Thoracic aorta (tissue), 2 donors: ENCODE measurements around the gene SHLD3. TPM values are rescaled to one million over a fixed set of nuclear protein-coding genes. Genes with fewer than 3 reads are reported as not detected.
A peak's percentile ranks its signal among the peaks of the same experiment; 100 is the strongest.

Source experiments
- ATAC-seq: fragments of 150-250 bp; one replicate; pipeline ENCODE4 v1.8.0; 2017; ENCODE audit warnings: low read depth; ENCODE audit not compliant: insufficient number of reproducible peaks, low FRiP score
- DNase-seq: peaks from one replicate; pipeline ENCODE4 v3.0.0-alpha.2; 2020; ENCODE audit warnings: low spot score
- H3K27ac ChIP-seq, 2 donors: fragments of 200-600 bp; sonication (generic); 1 replicate in 1 of 2; 2 replicates in 1 of 2; pipeline ENCODE4 v1.5.1; 2016; ENCODE audit warnings: mild to moderate bottlenecking in 2 of 2, moderate library complexity in 2 of 2
- H3K27me3 ChIP-seq: fragments of 200-600 bp; sonication (generic); replicated peaks from 2 replicates; pipeline ENCODE4 v1.6.0; 2016; ENCODE audit warnings: mild to moderate bottlenecking; ENCODE audit not compliant: insufficient read depth
- H3K36me3 ChIP-seq: fragments of 200-600 bp; sonication (generic); one replicate; pipeline ENCODE4 v1.5.1; 2016
- H3K4me1 ChIP-seq, 2 donors: fragments of 200-600 bp; sonication (generic); 1 replicate in 1 of 2; 2 replicates in 1 of 2; pipeline versions ENCODE4 v1.5.1 to v1.6.0; 2016; ENCODE audit warnings: low read depth in 2 of 2, mild to moderate bottlenecking in 1 of 2; ENCODE audit not compliant: control insufficient read depth in 1 of 2
- H3K4me3 ChIP-seq: fragments of 200-600 bp; sonication (generic); 2 replicates; pipeline ENCODE4 v1.5.1; 2016; ENCODE audit warnings: mild to moderate bottlenecking
- H3K9me3 ChIP-seq: fragments of 200-600 bp; sonication (generic); 2 replicates; pipeline ENCODE4 v1.5.1; 2016
- CTCF ChIP-seq: fragments of 200-600 bp; sonication (generic); IDR thresholded peaks from one replicate; pipeline ENCODE4 v1.5.1; 2019; ENCODE audit warnings: antibody characterized with exemption
- total RNA-seq, 2 donors: library from RNA; depleted of rRNA; stranded (reverse); fragments of >200 nt; gene quantifications; one replicate each; pipeline versions ENCODE4 v1.1.0 to v1.2.3, GENCODE V29; 2016

SHLD3 gene
- total RNA-seq, 2 donors from 2014 or later, result 1.1 to 4.9 TPM

- no peak for TF ChIP-seq CTCF
- H3K36me3 ChIP-seq, result peaks cover 10% of the 10 kb centered on the region
- ATAC-seq (no peak), DNase-seq (no peak)
- H3K9me3 ChIP-seq, result no peaks in the 10 kb centered on the region
- H3K4me3 ChIP-seq, result no peak overlapping the region
- H3K27ac ChIP-seq, result no peak overlapping the region
- no peaks in the 10 kb centered on the region for H3K27me3 ChIP-seq
- H3K4me1 ChIP-seq, result no peaks in the 10 kb centered on the region
These were observed 26.3 kb downstream of the SHLD3 start for GRCh38 chr5:65651144-65651543.

- no peak overlapping the region for H3K27ac ChIP-seq
- TF ChIP-seq CTCF, result no peak
- no peak for ATAC-seq
- no peak for DNase-seq
- H3K36me3 ChIP-seq, result peaks cover 10% of the 10 kb centered on the region
- no peaks in the 10 kb centered on the region for H3K4me1 ChIP-seq
- H3K27me3 ChIP-seq, result no peaks in the 10 kb centered on the region
- no peaks in the 10 kb centered on the region for H3K9me3 ChIP-seq
- no peak overlapping the region for H3K4me3 ChIP-seq
These were observed 29.9 kb downstream of the SHLD3 start for GRCh38 chr5:65654713-65655112.

- peak; percentile 34 for TF ChIP-seq CTCF
- H3K27me3 ChIP-seq, result no peaks in the 10 kb centered on the region
- peaks cover 4% of the 10 kb centered on the region for H3K36me3 ChIP-seq
- ATAC-seq (no peak), DNase-seq (no peak)
- H3K27ac ChIP-seq, result no peak overlapping the region
- no peak overlapping the region for H3K4me3 ChIP-seq
- H3K4me1 ChIP-seq, result no peaks in the 10 kb centered on the region
- no peaks in the 10 kb centered on the region for H3K9me3 ChIP-seq
These were observed 39.1 kb downstream of the SHLD3 start for GRCh38 chr5:65663804-65664521.

- no peak for TF ChIP-seq CTCF
- Histone ChIP-seq H3K36me3 (peaks cover 11% of the 10 kb centered on the region), H3K9me3 (no peaks in the 10 kb centered on the region), H3K27me3 (no peaks in the 10 kb centered on the region), H3K27ac (no peak overlapping the region), H3K4me3 (no peak overlapping the region), H3K4me1 (no peaks in the 10 kb centered on the region)
- ATAC-seq (no peak), DNase-seq (no peak)
These were observed 43.9 kb downstream of the SHLD3 start for GRCh38 chr5:65668696-65669095.

GRCh38 chr5:65672796-65673195 is 48.0 kb downstream of the SHLD3 start:
- Histone ChIP-seq H3K36me3 (peaks cover 9% of the 10 kb centered on the region), H3K27ac (no peak overlapping the region), H3K9me3 (no peaks in the 10 kb centered on the region), H3K4me1 (no peaks in the 10 kb centered on the region), H3K27me3 (no peaks in the 10 kb centered on the region), H3K4me3 (no peak overlapping the region)
- no peak for DNase-seq
- ATAC-seq, result no peak
- no peak for TF ChIP-seq CTCF
